Activated CD4-positive, alpha-beta T cell treated with anti-CD3 and anti-CD28 coated beads, Interleukin-2, amount 50 U/mL, for 24 hours (primary cell): Measurements from ENCODE around the gene MYO3B.

Experiments
- DNase-seq, 2 donors: peaks; one replicate each; pipeline ENCODE4 v3.0.0-alpha.2; 2020; ENCODE audit warnings: low read depth in 1 of 2, low spot score in 1 of 2

Gene MYO3B

GRCh38 chr2:170162271-170162632 is 15.7 kb upstream of the MYO3B start:
- DNase-seq, result no peak

- DNase-seq, result no peak
These were observed 14.4 kb upstream of the MYO3B start for GRCh38 chr2:170163411-170164065.

GRCh38 chr2:170165129-170165528 is 12.8 kb upstream of the MYO3B start:
- DNase-seq, result no peak

- no peak for DNase-seq
These were observed 11.2 kb upstream of the MYO3B start for GRCh38 chr2:170166735-170167134.

GRCh38 chr2:170170281-170171040 is 7.5 kb upstream of the MYO3B start:
- DNase-seq, result no peak

GRCh38 chr2:170176212-170176611 is 1.7 kb upstream of the MYO3B start:
- DNase-seq, result no peak

GRCh38 chr2:170180031-170180566 is 2.2 kb downstream of the MYO3B start:
- DNase-seq, result no peak

- no peak for DNase-seq
These were observed 3.7 kb downstream of the MYO3B start for GRCh38 chr2:170181602-170182001.

- no peak for DNase-seq
These were observed 7.4 kb downstream of the MYO3B start for GRCh38 chr2:170185319-170185718.

GRCh38 chr2:170189757-170190156 is 11.8 kb downstream of the MYO3B start:
- no peak for DNase-seq

GRCh38 chr2:170190172-170190571 is 12.2 kb downstream of the MYO3B start:
- no peak for DNase-seq

GRCh38 chr2:170191166-170191866 is 13.4 kb downstream of the MYO3B start:
- DNase-seq, result no peak

GRCh38 chr2:170196963-170197362 is 19.0 kb downstream of the MYO3B start:
- DNase-seq, result no peak

- no peak for DNase-seq
These were observed 23.3 kb downstream of the MYO3B start for GRCh38 chr2:170201275-170201674.

GRCh38 chr2:170201734-170202393 is 23.9 kb downstream of the MYO3B start:
- DNase-seq, result no peak

GRCh38 chr2:170202437-170202836 is 24.5 kb downstream of the MYO3B start:
- no peak for DNase-seq

GRCh38 chr2:170204298-170204951 is 26.5 kb downstream of the MYO3B start:
- DNase-seq, result no peak

GRCh38 chr2:170206246-170206645 is 28.3 kb downstream of the MYO3B start:
- DNase-seq, result no peak

- no peak for DNase-seq
These were observed 29.0 kb downstream of the MYO3B start for GRCh38 chr2:170206805-170207407.

- DNase-seq, result no peak
These were observed 30.0 kb downstream of the MYO3B start for GRCh38 chr2:170207901-170208300.

- DNase-seq, result no peak
These were observed 31.0 kb downstream of the MYO3B start for GRCh38 chr2:170208967-170209366.
